Mesothelial cell of epicardium (in vitro differentiated cells): ENCODE measurements around the gene UNCX. TPM values are rescaled to one million over a fixed set of nuclear protein-coding genes. Genes with fewer than 3 reads are reported as not detected.

Experiments
- DNase-seq, 2 experiments: peaks; one replicate each; pipeline ENCODE4 v3.0.0; 2021; ENCODE audit warnings: low spot score in 2 of 2; ENCODE audit not compliant: unreplicated experiment in 2 of 2
- H3K27ac Mint-ChIP-seq: 2 replicates; pipeline ENCODE4 v1.8.0; 2021; ENCODE audit warnings: mixed read lengths
- H3K27me3 Mint-ChIP-seq: 2 replicates; pipeline ENCODE4 v1.8.0; 2021; ENCODE audit warnings: low read depth, mixed read lengths
- H3K36me3 Mint-ChIP-seq: 2 replicates; pipeline ENCODE4 v1.8.0; 2021; ENCODE audit warnings: mixed read lengths
- H3K4me1 Mint-ChIP-seq: 2 replicates; pipeline ENCODE4 v1.8.0; 2021; ENCODE audit warnings: mixed read lengths
- H3K4me3 Mint-ChIP-seq: 2 replicates; pipeline ENCODE4 v1.8.0; 2021; ENCODE audit warnings: mild to moderate bottlenecking, moderate library complexity, mixed read lengths
- H3K9me3 Mint-ChIP-seq: 2 replicates; pipeline ENCODE4 v1.8.0; 2021; ENCODE audit warnings: mixed read lengths
- CTCF ChIP-seq: fragments of 200-600 bp; sonication (generic); IDR thresholded peaks from one replicate; pipeline ENCODE4 v1.5.0; 2021; ENCODE audit warnings: antibody characterized with exemption; ENCODE audit not compliant: unreplicated experiment
- total RNA-seq: library from RNA; stranded (reverse); gene quantifications from 3 replicates; pipeline ENCODE4 v1.2.1, GENCODE V29; 2021

Gene UNCX
- total RNA-seq, 1 donor from 2014 or later = not detected

- H3K36me3 Mint-ChIP-seq = no peaks in the 10 kb centered on the region
These were observed 19.9 kb downstream of the UNCX start for GRCh38 chr7:1252540-1253090.

GRCh38 chr7:1253681-1254181 is 21.1 kb downstream of the UNCX start:
- no peak for TF ChIP-seq CTCF
- DNase-seq = no peak
- H3K27ac Mint-ChIP-seq = no peak overlapping the region
- no peaks in the 10 kb centered on the region for H3K9me3 Mint-ChIP-seq
- peaks cover 8% of the 10 kb centered on the region for H3K4me1 Mint-ChIP-seq
- H3K4me3 Mint-ChIP-seq = no peak overlapping the region
- peaks cover 89% of the 10 kb centered on the region for H3K27me3 Mint-ChIP-seq
- H3K36me3 Mint-ChIP-seq = no peaks in the 10 kb centered on the region

More at GRCh38 chr7:1252540-1253090, 19.9 kb downstream of the UNCX start:
- Mint-ChIP-seq H3K4me3 (no peak overlapping the region), H3K9me3 (no peaks in the 10 kb centered on the region), H3K4me1 (peaks cover 8% of the 10 kb centered on the region), H3K27ac (no peak overlapping the region), H3K27me3 (peaks cover 91% of the 10 kb centered on the region)
- no peak for TF ChIP-seq CTCF
- DNase-seq = no peak

GRCh38 chr7:1254281-1255079 is 21.8 kb downstream of the UNCX start:
- DNase-seq = no peak
- Mint-ChIP-seq H3K4me3 (no peak overlapping the region), H3K36me3 (no peaks in the 10 kb centered on the region), H3K27ac (no peak overlapping the region), H3K9me3 (no peaks in the 10 kb centered on the region), H3K27me3 (peaks cover 84% of the 10 kb centered on the region), H3K4me1 (peaks cover 8% of the 10 kb centered on the region)
- no peak for TF ChIP-seq CTCF

GRCh38 chr7:1255080-1255816 is 22.6 kb downstream of the UNCX start:
- Mint-ChIP-seq H3K27ac (no peak overlapping the region), H3K27me3 (peaks cover 76% of the 10 kb centered on the region), H3K36me3 (no peaks in the 10 kb centered on the region), H3K4me1 (peaks cover 8% of the 10 kb centered on the region), H3K4me3 (no peak overlapping the region), H3K9me3 (no peaks in the 10 kb centered on the region)
- no peak for DNase-seq
- TF ChIP-seq CTCF = no peak

- no peak for DNase-seq
- Mint-ChIP-seq H3K36me3 (no peaks in the 10 kb centered on the region), H3K27me3 (peaks cover 76% of the 10 kb centered on the region), H3K27ac (no peak overlapping the region), H3K4me3 (no peak overlapping the region), H3K4me1 (peaks cover 8% of the 10 kb centered on the region), H3K9me3 (no peaks in the 10 kb centered on the region)
- no peak for TF ChIP-seq CTCF
These were observed 23.2 kb downstream of the UNCX start for GRCh38 chr7:1255817-1256340.
